B cell (primary cell): ENCODE data around the gene SMAD9.

Experiments
- CTCF ChIP-seq: fragments of 200-600 bp; IDR thresholded peaks from one replicate; pipeline ENCODE4 v1.8.0; 2022; ENCODE audit warnings: antibody characterized with exemption, mild to moderate bottlenecking
- EZH2 ChIP-seq: IDR thresholded peaks from 2 replicates; pipeline ENCODE4 v1.6.1; 2012; ENCODE audit warnings: borderline replicate concordance, low read depth, mild to moderate bottlenecking, moderate library complexity, low read length; ENCODE audit not compliant: insufficient read depth, poor library complexity, severe bottlenecking

- TF ChIP-seq CTCF (no peak), EZH2 (no peak)
Observed at GRCh38 chr13:36917311-36917710, 2.7 kb downstream of the SMAD9 start.
